ENCODE results near the gene CFP.

- TF ChIP-seq EZH2 (IDR thresholded peaks at IDR 0.05; ENCODE audit: insufficient read depth, low read length) (no peak), CTCF (IDR thresholded peaks at IDR 0.05; ENCODE audit: insufficient read depth, low read depth, low read length) (no peak)
Observed at GRCh38 chrX:47587091-47587891, 42.4 kb downstream of the CFP start.
